MCF 10A (cell line): ENCODE measurements around the gene MXD4. TPM values are rescaled to one million over a fixed set of nuclear protein-coding genes. Genes with fewer than 3 reads are reported as not detected.

Source experiments
- BruUV-seq: library from RNA; stranded (reverse); fragments of 400-500 nt; replicated peaks from 2 replicates; lab custom pipeline; 2021; lab: Mats Ljungman, UMichigan
- CTCF ChIA-PET: fragments of 300-600 bp; sonication (Branson Sonifier 250); formaldehyde crosslinking; extraction: SDS; loops from one replicate; lab custom pipeline; 2021; ENCODE audit warnings: antibody characterized with exemption, inconsistent platforms; lab: Yijun Ruan, JAX
- POLR2A ChIA-PET: fragments of 300-600, 350-650 bp; sonication (Branson Sonifier 250); formaldehyde crosslinking; extraction: SDS; loops from one replicate; lab custom pipeline; 2020; ENCODE audit warnings: antibody characterized with exemption, inconsistent platforms; lab: Yijun Ruan, JAX
- DNase-seq: peaks from one replicate; pipeline ENCODE4 v3.0.0-alpha.2; 2018; ENCODE audit not compliant: unreplicated experiment
- H3K27ac Mint-ChIP-seq: one replicate; pipeline ENCODE4 v1.8.0; 2022; ENCODE audit warnings: mild to moderate bottlenecking, low read depth, mixed read lengths; ENCODE audit not compliant: unreplicated experiment
- H3K27me3 Mint-ChIP-seq: one replicate; pipeline ENCODE4 v1.8.0; 2022; ENCODE audit warnings: mixed read lengths; ENCODE audit not compliant: insufficient read depth, unreplicated experiment
- H3K36me3 Mint-ChIP-seq: one replicate; pipeline ENCODE4 v1.8.0; 2022; ENCODE audit warnings: mild to moderate bottlenecking, moderate library complexity, mixed read lengths; ENCODE audit not compliant: insufficient read depth, unreplicated experiment
- H3K4me1 Mint-ChIP-seq: one replicate; pipeline ENCODE4 v1.8.0; 2022; ENCODE audit warnings: mixed read lengths; ENCODE audit not compliant: insufficient read depth, unreplicated experiment
- H3K4me3 Mint-ChIP-seq: one replicate; pipeline ENCODE4 v1.8.0; 2022; ENCODE audit warnings: mild to moderate bottlenecking, moderate library complexity, mixed read lengths; ENCODE audit not compliant: unreplicated experiment
- H3K9me3 Mint-ChIP-seq: one replicate; pipeline ENCODE4 v1.8.0; 2022; ENCODE audit warnings: mixed read lengths; ENCODE audit not compliant: unreplicated experiment
- CTCF ChIP-seq: fragments of 200-600 bp; IDR thresholded peaks from one replicate; pipeline ENCODE4 v1.8.0; 2022; ENCODE audit warnings: antibody characterized with exemption, mild to moderate bottlenecking; ENCODE audit not compliant: unreplicated experiment
- intact Hi-C: fragments of 100-400 bp; cut with micrococcal nuclease; formaldehyde crosslinking; loops from 2 replicates; pipeline ENCODE4 v1.14.1; 2022
- total RNA-seq: library from RNA; stranded (reverse); gene quantifications from 2 replicates; pipeline ENCODE4 v1.2.3, GENCODE V29; 2022

Gene MXD4
- total RNA-seq, 1 experiment from 2014 or later: 50.2 TPM

GRCh38 chr4:2248821-2249261, 13.1 kb downstream of the MXD4 start:
- H3K4me1 Mint-ChIP-seq: peaks cover 10% of the 10 kb centered on the region
- H3K9me3 Mint-ChIP-seq: no peaks in the 10 kb centered on the region
- no TSS peak for BruUV-seq
- no peak overlapping the region for H3K4me3 Mint-ChIP-seq
- ChIA-PET CTCF (no interaction called here), POLR2A (interaction anchor here (1.0 kb wide), 1 partner anchor 13 kb away, joined by 3 read pairs; the partner anchor contains the start of gene MXD4)
- peaks cover 31% of the 10 kb centered on the region for H3K36me3 Mint-ChIP-seq
- intact Hi-C loops: no loop called here
- no peaks in the 10 kb centered on the region for H3K27me3 Mint-ChIP-seq
- no peak for TF ChIP-seq CTCF
- no peak overlapping the region for H3K27ac Mint-ChIP-seq
- no peak for DNase-seq

- ChIA-PET CTCF (no interaction called here), POLR2A (interaction anchor here (0.6 to 1.0 kb wide), 2 partner anchors 14 to 184 kb away, joined by 3 read pairs; partner anchors contain the start of gene MXD4)
- no peak overlapping the region for H3K4me3 Mint-ChIP-seq
- no peak overlapping the region for H3K27ac Mint-ChIP-seq
- H3K4me1 Mint-ChIP-seq: peaks cover 14% of the 10 kb centered on the region
- no TSS peak for BruUV-seq
- intact Hi-C loops: no loop called here
- H3K27me3 Mint-ChIP-seq: no peaks in the 10 kb centered on the region
- no peak for DNase-seq
- H3K9me3 Mint-ChIP-seq: no peaks in the 10 kb centered on the region
- TF ChIP-seq CTCF: no peak
- H3K36me3 Mint-ChIP-seq: peaks cover 26% of the 10 kb centered on the region
These were observed 13.7 kb downstream of the MXD4 start for GRCh38 chr4:2248044-2248780.

GRCh38 chr4:2247128-2248043, 14.5 kb downstream of the MXD4 start:
- peaks cover 14% of the 10 kb centered on the region for H3K4me1 Mint-ChIP-seq
- H3K27ac Mint-ChIP-seq: no peak overlapping the region
- TF ChIP-seq CTCF: no peak
- H3K9me3 Mint-ChIP-seq: no peaks in the 10 kb centered on the region
- H3K36me3 Mint-ChIP-seq: peaks cover 18% of the 10 kb centered on the region
- CTCF ChIA-PET: no interaction called here
- no peak overlapping the region for H3K4me3 Mint-ChIP-seq
- POLR2A ChIA-PET: no interaction called here
- DNase-seq: no peak
- no TSS peak for BruUV-seq
- intact Hi-C loops: no loop called here
- no peaks in the 10 kb centered on the region for H3K27me3 Mint-ChIP-seq
